LNCaP clone FGC (cell line): ENCODE results near the gene CCNYL1.

Experiments
- DNase-seq: peaks from one replicate; pipeline ENCODE4 v3.0.0-alpha.2; 2011; ENCODE audit warnings: low read depth
- H3K4me3 ChIP-seq: 2 replicates; pipeline ENCODE4 v1.5.1; 2011; ENCODE audit warnings: mild to moderate bottlenecking, low read depth, low read length, control low read depth
- TF ChIP-seq, protein P1 (sequence below): IDR thresholded peaks from 2 replicates; pipeline ENCODE4 v1.5.1; 2012; ENCODE audit warnings: mild to moderate bottlenecking; ENCODE audit not compliant: control insufficient read depth, insufficient read depth; ENCODE audit errors: extremely low read depth

The CCNYL1 gene

DNA sequence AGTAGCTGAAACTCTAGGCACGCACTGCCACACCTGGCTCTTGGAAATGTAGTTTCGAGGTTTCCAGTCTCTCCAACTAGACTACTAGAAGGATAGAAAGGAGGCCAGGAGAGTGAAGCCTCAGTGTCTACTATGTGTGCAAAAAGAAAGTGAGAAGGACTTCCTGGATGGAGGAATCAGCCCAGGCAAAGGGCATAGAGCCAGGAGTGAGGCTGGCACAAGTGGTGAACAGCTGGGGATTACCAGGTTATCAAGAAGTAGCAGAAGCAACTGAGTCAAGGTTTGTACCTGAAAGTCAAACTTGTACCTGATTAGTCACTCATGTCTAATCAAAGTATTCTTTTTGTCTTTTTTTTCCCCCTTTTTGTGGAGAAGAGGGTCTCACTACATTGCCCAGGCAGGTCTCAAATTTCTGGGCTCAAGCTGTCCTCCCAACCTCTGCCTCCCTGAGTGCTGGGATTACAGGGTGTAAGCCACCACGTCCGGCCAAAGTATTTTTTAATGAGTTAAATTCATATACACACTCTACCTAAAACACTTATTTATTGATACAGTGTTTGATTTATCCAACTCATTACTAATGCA, 67.0 kb downstream of the CCNYL1 start:
- no peak for DNase-seq
- TF ChIP-seq, protein P1, sequence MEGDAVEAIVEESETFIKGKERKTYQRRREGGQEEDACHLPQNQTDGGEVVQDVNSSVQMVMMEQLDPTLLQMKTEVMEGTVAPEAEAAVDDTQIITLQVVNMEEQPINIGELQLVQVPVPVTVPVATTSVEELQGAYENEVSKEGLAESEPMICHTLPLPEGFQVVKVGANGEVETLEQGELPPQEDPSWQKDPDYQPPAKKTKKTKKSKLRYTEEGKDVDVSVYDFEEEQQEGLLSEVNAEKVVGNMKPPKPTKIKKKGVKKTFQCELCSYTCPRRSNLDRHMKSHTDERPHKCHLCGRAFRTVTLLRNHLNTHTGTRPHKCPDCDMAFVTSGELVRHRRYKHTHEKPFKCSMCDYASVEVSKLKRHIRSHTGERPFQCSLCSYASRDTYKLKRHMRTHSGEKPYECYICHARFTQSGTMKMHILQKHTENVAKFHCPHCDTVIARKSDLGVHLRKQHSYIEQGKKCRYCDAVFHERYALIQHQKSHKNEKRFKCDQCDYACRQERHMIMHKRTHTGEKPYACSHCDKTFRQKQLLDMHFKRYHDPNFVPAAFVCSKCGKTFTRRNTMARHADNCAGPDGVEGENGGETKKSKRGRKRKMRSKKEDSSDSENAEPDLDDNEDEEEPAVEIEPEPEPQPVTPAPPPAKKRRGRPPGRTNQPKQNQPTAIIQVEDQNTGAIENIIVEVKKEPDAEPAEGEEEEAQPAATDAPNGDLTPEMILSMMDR, result no peak

GRCh38 chr2:207779523-207779922, 68.1 kb downstream of the CCNYL1 start:
- H3K4me3 ChIP-seq, result no peak overlapping the region
- TF ChIP-seq, protein P1, result no peak
- no peak for DNase-seq

More for the DNA sequence above, 67.0 kb downstream of the CCNYL1 start:
- H3K4me3 ChIP-seq, result no peak overlapping the region

DNA sequence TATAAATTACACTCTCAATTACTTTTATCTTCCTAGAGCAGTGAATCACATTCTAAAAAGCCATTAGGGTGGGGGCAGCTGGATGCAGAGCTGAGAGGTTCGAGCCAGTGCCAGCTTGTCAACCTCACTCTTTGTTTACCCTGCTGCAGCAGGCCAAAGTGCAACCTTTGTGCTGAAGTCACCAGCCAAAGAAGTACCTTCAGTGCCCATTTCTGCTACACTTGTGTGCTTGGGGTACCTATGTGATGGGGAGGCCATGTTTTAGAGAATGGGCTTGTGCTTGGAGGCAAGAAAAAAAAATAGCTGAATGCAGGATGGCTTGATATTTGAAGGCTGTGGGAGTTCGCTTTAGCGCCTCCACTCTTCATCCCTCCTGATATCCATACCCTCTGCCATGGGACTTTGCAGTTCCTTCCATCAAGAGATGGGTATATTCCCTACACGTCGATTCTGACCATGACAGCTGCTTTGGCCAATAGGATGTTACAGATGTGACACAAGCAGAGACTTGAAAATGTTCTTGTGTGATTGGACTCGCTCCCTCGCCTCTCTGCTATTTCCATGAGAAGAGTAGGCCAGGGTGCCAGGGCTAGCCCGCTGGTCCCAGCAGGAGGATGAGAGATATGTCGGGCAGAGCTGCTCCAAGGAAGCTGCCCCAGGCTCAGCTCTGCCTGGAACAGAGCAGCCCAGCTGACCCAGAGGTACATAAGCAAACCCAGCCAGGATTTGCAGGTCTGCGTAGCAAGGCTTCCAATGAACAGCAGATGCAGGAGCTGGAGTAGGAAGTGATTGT, 71.0 kb downstream of the CCNYL1 start:
- no peak for DNase-seq
- TF ChIP-seq, protein P1, result no peak
- no peak overlapping the region for H3K4me3 ChIP-seq

DNA sequence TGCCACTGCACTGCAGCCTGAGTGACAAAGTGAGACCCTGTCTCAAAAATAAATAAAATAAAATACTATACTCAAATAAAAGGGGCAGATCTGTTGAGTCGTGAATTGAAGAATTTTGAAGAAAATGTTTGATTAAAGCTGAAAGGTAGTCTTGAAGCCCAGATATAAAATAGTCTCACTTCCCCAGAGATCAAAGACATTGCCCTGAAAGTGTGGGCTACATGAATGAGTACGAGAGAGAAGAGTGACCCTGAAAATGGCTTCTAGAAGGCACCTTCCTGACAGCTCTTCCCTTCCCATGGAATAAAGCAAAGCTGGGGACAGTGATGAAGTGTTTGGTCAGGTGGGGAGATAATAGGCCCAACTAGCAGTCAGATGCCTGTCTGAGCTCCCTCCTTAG, 72.1 kb downstream of the CCNYL1 start:
- TF ChIP-seq, protein P1, result no peak
- no peak for DNase-seq
- H3K4me3 ChIP-seq, result no peak overlapping the region

- no peak overlapping the region for H3K4me3 ChIP-seq
- DNase-seq, result no peak
- TF ChIP-seq, protein P1, result no peak
Observed at GRCh38 chr2:207784898-207785297, 73.5 kb downstream of the CCNYL1 start.

DNA sequence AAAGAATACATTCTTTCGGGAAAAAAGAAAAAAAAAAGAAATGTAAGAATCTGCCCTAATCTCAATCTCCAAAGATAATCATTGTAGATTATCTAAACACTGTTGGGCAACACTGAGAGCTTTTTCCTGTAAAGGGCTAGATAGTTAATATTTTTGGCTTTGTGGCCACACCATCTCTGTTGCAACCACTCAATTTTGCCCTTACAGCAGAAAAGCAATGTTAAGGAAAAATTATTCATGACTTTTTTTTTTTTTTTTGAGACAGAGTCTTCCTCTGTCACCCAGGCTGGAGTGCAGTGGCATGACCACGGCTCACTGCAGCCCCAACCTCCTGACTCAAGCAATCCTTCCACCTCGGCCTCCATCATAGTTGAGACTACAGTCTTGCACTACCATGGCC, 75.6 kb downstream of the CCNYL1 start:
- no peak overlapping the region for H3K4me3 ChIP-seq
- no peak for DNase-seq
- TF ChIP-seq, protein P1, result no peak
